HepG2 (cell line): ENCODE measurements around the gene SETD1A. TPM values are rescaled to one million over a fixed set of nuclear protein-coding genes. Genes with fewer than 3 reads are reported as not detected.

ENCODE experiments used
- ATAC-seq: fragments of 200-7000 bp; cut with Tn5 transposase; 3 replicates; pipeline ENCODE4 v1.9.1; 2020; ENCODE audit warnings: mild to moderate bottlenecking, moderate library complexity
- BruUV-seq: library from RNA; stranded (reverse); fragments of 400-500 nt; replicated peaks from 2 replicates; lab custom pipeline; 2021; lab: Mats Ljungman, UMichigan
- CTCF ChIA-PET: fragments of 300-600 bp; formaldehyde crosslinking; extraction: SDS; loops from one replicate; lab custom pipeline; 2021; ENCODE audit warnings: low total read pairs, inconsistent platforms, low intra/inter-chr PET ratio; lab: Yijun Ruan, JAX
- POLR2A ChIA-PET: fragments of 350-600 bp; sonication (Branson Sonifier 250); formaldehyde crosslinking; loops from one replicate; lab custom pipeline; 2020; ENCODE audit warnings: antibody characterized with exemption, inconsistent platforms; lab: Yijun Ruan, JAX
- DNase-seq: peaks from one replicate; pipeline ENCODE4 v3.0.0-alpha.2; 2015; ENCODE audit warnings: low spot score
- FAIRE-seq: peaks from 3 replicates; lab custom pipeline; 2011; peaks lifted over from hg19 to GRCh38; lab: Jason Lieb, UNC
- H2AFZ ChIP-seq: one replicate; pipeline ENCODE4 v1.6.1; 2011; ENCODE audit warnings: low read length, inconsistent platforms
- H3K27ac ChIP-seq: fragments of 300-600 bp; 3 replicates; pipeline ENCODE4 v1.8.0; 2011; ENCODE audit warnings: mixed run types, mild to moderate bottlenecking, mixed read lengths, low read length, inconsistent platforms; ENCODE audit not compliant: insufficient read depth; ENCODE audit errors: extremely low read length
- H3K27me3 ChIP-seq, 2 experiments: fragments of 200-600 bp in 1 of 2; 2 replicates in 1 of 2; 3 replicates in 1 of 2; pipeline versions ENCODE4 v1.6.0 to v1.8.0; 2011; ENCODE audit warnings: low read length in 2 of 2, mild to moderate bottlenecking in 2 of 2, moderate library complexity in 2 of 2, inconsistent platforms in 1 of 2; ENCODE audit not compliant: insufficient read depth in 2 of 2, control insufficient read depth in 1 of 2
- H3K36me3 ChIP-seq, 2 experiments: fragments of 200-600 bp in 1 of 2; replicated peaks in 1 of 2; 2 replicates in 1 of 2; 3 replicates in 1 of 2; pipeline versions ENCODE4 v1.5.1 to v1.8.0; 2011; ENCODE audit warnings: low read length in 2 of 2, inconsistent platforms in 1 of 2; ENCODE audit not compliant: insufficient read depth in 2 of 2, control insufficient read depth in 1 of 2
- H3K4me1 ChIP-seq: 2 replicates; pipeline ENCODE4 v1.5.1; 2012; ENCODE audit warnings: low read length, inconsistent platforms; ENCODE audit not compliant: insufficient read depth
- H3K4me2 ChIP-seq: 2 replicates; pipeline ENCODE4 v1.6.0; 2011; ENCODE audit warnings: low read depth, low read length, inconsistent platforms
- H3K4me3 ChIP-seq, 3 experiments: fragments of 200-600 bp in 1 of 3; sonication (generic), shearing (Covaris generic) in 1 of 3; replicated peaks in 1 of 3; 2 replicates each; pipeline ENCODE4 v1.5.1; 2011 to 2016; ENCODE audit warnings: low read length in 3 of 3, inconsistent platforms in 2 of 3, low read depth in 2 of 3, mild to moderate bottlenecking in 2 of 3, control low read depth in 1 of 3, mixed read lengths in 1 of 3; ENCODE audit not compliant: insufficient read depth in 1 of 3
- H3K79me2 ChIP-seq: one replicate; pipeline ENCODE4 v1.6.1; 2011; ENCODE audit warnings: low read length, inconsistent platforms; ENCODE audit not compliant: insufficient read depth
- H3K9ac ChIP-seq: 2 replicates; pipeline ENCODE4 v1.6.0; 2011; ENCODE audit warnings: mild to moderate bottlenecking, low read depth, low read length, inconsistent platforms; ENCODE audit not compliant: insufficient read depth
- H3K9me3 ChIP-seq: 2 replicates; pipeline ENCODE4 v1.5.1; 2012; ENCODE audit warnings: mild to moderate bottlenecking, low read length
- H4K20me1 ChIP-seq: 2 replicates; pipeline ENCODE4 v1.6.0; 2011; ENCODE audit warnings: inconsistent platforms, mild to moderate bottlenecking, low read length, moderate library complexity; ENCODE audit not compliant: insufficient read depth
- ARID3A ChIP-seq: IDR thresholded peaks from 2 replicates; pipeline ENCODE4 v1.6.1; 2012; ENCODE audit warnings: low read depth, low read length, improper control_type of control experiment
- DMAP1 ChIP-seq: IDR thresholded peaks from 2 replicates; pipeline ENCODE4 v1.6.1; 2016
- FOXC1 ChIP-seq: sonication (generic); formaldehyde crosslinking; IDR thresholded peaks from 2 replicates; pipeline ENCODE4 v1.8.0; 2022; ENCODE audit warnings: mild to moderate bottlenecking, missing genetic modification reagents, borderline replicate concordance
- GABPB1 ChIP-seq: IDR thresholded peaks from 2 replicates; pipeline ENCODE4 v1.6.1; 2016; ENCODE audit warnings: mild to moderate bottlenecking, missing genetic modification reagents, moderate library complexity, missing compliant biosample characterization
- GATA4 ChIP-seq: sonication (generic); IDR thresholded peaks from 2 replicates; pipeline ENCODE4 v1.6.1; 2016; ENCODE audit warnings: antibody characterized with exemption, low read depth, borderline replicate concordance
- HOXA7 ChIP-seq: sonication (generic); formaldehyde crosslinking; IDR thresholded peaks from 2 replicates; pipeline ENCODE4 v1.8.1; 2022; ENCODE audit warnings: mild to moderate bottlenecking, missing genetic modification reagents, moderate library complexity
- MBD4 ChIP-seq: IDR thresholded peaks from 2 replicates; pipeline ENCODE4 v1.6.1; 2012; ENCODE audit warnings: low read length, inconsistent platforms, borderline replicate concordance
- MEIS1 ChIP-seq: sonication (generic); formaldehyde crosslinking; IDR thresholded peaks from 2 replicates; pipeline ENCODE4 v1.9.0; 2021; ENCODE audit warnings: mild to moderate bottlenecking, missing genetic modification reagents, moderate library complexity, borderline replicate concordance
- MXD3 ChIP-seq: IDR thresholded peaks from 2 replicates; pipeline ENCODE4 v1.6.1; 2016; ENCODE audit warnings: mild to moderate bottlenecking, missing biosample characterization, missing genetic modification reagents
- PHB2 ChIP-seq: fragments of 450-650 bp; IDR thresholded peaks from 2 replicates; pipeline ENCODE4 v1.6.1; 2018; ENCODE audit not compliant: partially characterized antibody
- PLRG1 ChIP-seq: fragments of 450-650 bp; conservative IDR thresholded peaks from 2 replicates; pipeline ENCODE4 v1.6.1; 2016
- ZBTB2 ChIP-seq: sonication (generic); formaldehyde crosslinking; IDR thresholded peaks from 2 replicates; pipeline ENCODE4 v1.8.0; 2022; ENCODE audit warnings: low read depth, missing genetic modification reagents
- ZBTB7A ChIP-seq: sonication (generic); formaldehyde crosslinking; IDR thresholded peaks from 2 replicates; pipeline ENCODE4 v1.8.0; 2022; ENCODE audit warnings: mild to moderate bottlenecking, missing genetic modification reagents
- ZNF207 ChIP-seq: fragments of 450-650 bp; IDR thresholded peaks from 2 replicates; pipeline ENCODE4 v1.6.1; 2016; ENCODE audit warnings: antibody characterized with exemption, borderline replicate concordance
- ZNF468 ChIP-seq: sonication (generic); formaldehyde crosslinking; IDR thresholded peaks from 2 replicates; pipeline ENCODE4 v1.8.0; 2022; ENCODE audit warnings: mild to moderate bottlenecking, moderate library complexity, missing genetic modification reagents
- ZNF800 ChIP-seq: sonication (generic); formaldehyde crosslinking; IDR thresholded peaks from 2 replicates; pipeline ENCODE4 v1.4.0; 2020; ENCODE audit warnings: missing genetic modification reagents
- ZNF839 ChIP-seq: sonication (generic); formaldehyde crosslinking; IDR thresholded peaks from 2 replicates; pipeline ENCODE4 v1.4.0; 2020; ENCODE audit warnings: missing genetic modification reagents, mild to moderate bottlenecking, borderline replicate concordance
- ZSCAN20 ChIP-seq: sonication (generic); formaldehyde crosslinking; IDR thresholded peaks from 2 replicates; pipeline ENCODE4 v1.4.0; 2020; ENCODE audit warnings: missing genetic modification reagents, mild to moderate bottlenecking, borderline replicate concordance
- WGBS: methylation state at CpG from one replicate; pipeline ENCODE4 v1.1.6; 2017; ENCODE audit warnings: low lambda C conversion rate; 5-methylcytosine and 5-hydroxymethylcytosine counted together
- in situ Hi-C: cut with HindIII; loops from 2 replicates; pipeline ENCODE4 v1.10.0; 2017; ENCODE audit warnings: low pct_unique_long_range_greater_than_20kb; ENCODE audit not compliant: extremely low pct_ligation_motif_present
- intact Hi-C: fragments of 100-400 bp; cut with micrococcal nuclease; formaldehyde crosslinking; loops from one replicate; pipeline ENCODE4 v1.10.0; 2022; ENCODE audit not compliant: unreplicated experiment
- polyA plus RNA-seq, 8 experiments: library from polyadenylated mRNA; depleted of rRNA in 3 of 8; stranded (reverse) in 7 of 8; unstranded in 1 of 8; fragments of >200 nt; fragmentation: Illumina TruSeq in 4 of 8; extraction: Trizol in 4 of 8; gene quantifications; 2 replicates each; pipeline versions ENCODE4 v1.2.1 to v1.2.3, GENCODE V29; 2011 to 2016; ENCODE audit warnings: low read depth in 4 of 8, missing spikeins in 1 of 8, mixed read lengths in 1 of 8; ENCODE audit not compliant: insufficient read depth in 1 of 8
- total RNA-seq, 5 experiments: library from RNA; depleted of rRNA; stranded (reverse); fragments of >200 nt; fragmentation: Illumina TruSeq; extraction: Trizol; gene quantifications; 2 replicates each; pipeline ENCODE4 v1.2.3, GENCODE V29; 2016; ENCODE audit warnings: low read depth in 1 of 5

The SETD1A gene
- total and polyA plus RNA-seq, 2 of the 13 experiments (the other 11 are each of a cell fraction or from before 2014, with no cell fraction given) = 3.8 to 5.6 TPM

- TF ChIP-seq ZNF800 (CRISPR knock-in tag) (no peak), MEIS1 (CRISPR knock-in tag) (no peak), ZBTB7A (no peak; the same call in 1 of the 2 replicates), FOXC1 (CRISPR knock-in tag) (peak; percentile 91; the same call in 1 of the 2 replicates), GATA4 (no peak), ZNF468 (CRISPR knock-in tag) (no peak), HOXA7 (CRISPR knock-in tag) (no peak), PHB2 (no peak), MXD3 (CRISPR knock-in tag) (no peak), ZSCAN20 (no peak)
Observed at GRCh38 chr16:30922960-30923535, 34.5 kb upstream of the SETD1A start (continued).

GRCh38 chr16:30923554-30924075 is 33.9 kb upstream of the SETD1A start, which contains the start of gene FBXL19:
TSS of gene FBXL19 (plus strand) at chr16:30923572. CDS start at chr16:30925755, 2,183 bp downstream.
- Histone ChIP-seq H4K20me1 (no peaks in the 10 kb centered on the region; the same call in 1 of the 2 replicates), H3K79me2 (no peaks in the 10 kb centered on the region), H3K9me3 (no peaks in the 10 kb centered on the region), H3K4me1 (peaks cover 19% of the 10 kb centered on the region), H2AFZ (no peak within 1 kb of the TSS), H3K27me3 (no peaks in the 10 kb centered on the region; a peak in 1 of 5 replicates), H3K36me3 (peaks cover 0 to 5% of the 10 kb centered on the region in 2 experiments; a peak in 2 of 5 replicates), H3K4me2 (peak within 1 kb of the TSS; percentile 97), H3K4me3 (peak within 1 kb of the TSS; percentile 65 to 87 (median 76)), H3K9ac (peak within 1 kb of the TSS; percentile 90), H3K27ac (peak within 1 kb of the TSS; percentile 87)
- intact Hi-C loops = loop anchor here (10.0 kb wide), 1 partner anchor 229 kb away; the partner anchor contains the start of gene SRCAP
- ATAC-seq = no peak
- in situ Hi-C loops = loop anchor here (5.0 kb wide), 1 partner anchor 81 kb away; no protein-coding TSS in a partner anchor
- FAIRE-seq = no peak
- CTCF ChIA-PET = no interaction called here
- no peak for DNase-seq
- under 1% methylated on average over 19 of the region's 31 CpGs for WGBS
- no TSS peak for BruUV-seq
- POLR2A ChIA-PET = interaction anchor here (0.6 to 1.5 kb wide), 13 partner anchors 9 to 265 kb away, joined by 3 to 7 read pairs (median 3); partner anchors contain the start of genes CTF1, ORAI3 and PHKG2
- no peak for TF ChIP-seq ZNF839 (CRISPR knock-in tag)
- no peak for TF ChIP-seq DMAP1 (CRISPR knock-in tag)
- TF ChIP-seq ZNF468 (CRISPR knock-in tag) = no peak
- TF ChIP-seq PLRG1 = no peak
- TF ChIP-seq MBD4 = no peak
- 0 out of 2 replicates have a peak, but pooled peaks have one; percentile 17 for TF ChIP-seq ZBTB2 (CRISPR knock-in tag)
- TF ChIP-seq ARID3A = no peak
- TF ChIP-seq GABPB1 (CRISPR knock-in tag) = no peak
- TF ChIP-seq ZBTB7A = 0 out of 2 replicates have a peak, but pooled peaks have one; percentile 33
- TF ChIP-seq ZNF207 = no peak
